SK-N-SH (cell line): Measurements from ENCODE around the gene PTMS. TPM values are rescaled to one million over a fixed set of nuclear protein-coding genes. Genes with fewer than 3 reads are reported as not detected.

ENCODE experiments used
- CTCF ChIA-PET: fragments of 300-600, 350-600 bp; formaldehyde crosslinking; extraction: SDS; loops from one replicate; lab custom pipeline; 2021; lab: Yijun Ruan, JAX
- POLR2A ChIA-PET: fragments of 350-600 bp; sonication (Branson Sonifier 250); formaldehyde crosslinking; extraction: SDS; loops from one replicate; lab custom pipeline; 2020; ENCODE audit warnings: antibody characterized with exemption, inconsistent platforms; lab: Yijun Ruan, JAX
- DNase-seq: peaks from one replicate; pipeline ENCODE4 v3.0.0; 2012
- H2AFZ ChIP-seq: fragments of 200-600 bp; sonication (generic); 2 replicates; pipeline ENCODE4 v1.8.1; 2016; ENCODE audit warnings: antibody characterized with exemption, mild to moderate bottlenecking, low read depth
- H3F3A ChIP-seq: fragments of 200-600 bp; sonication (generic); replicated peaks from 2 replicates; pipeline ENCODE3; 2016; ENCODE audit warnings: antibody characterized with exemption, mild to moderate bottlenecking; ENCODE audit not compliant: insufficient read depth
- H3K27ac ChIP-seq, 2 experiments: fragments of 200-500 bp in 1 of 2; fragments of 200-600 bp in 1 of 2; sonication (Bioruptor generic) in 1 of 2; sonication (generic), shearing (Covaris generic) in 1 of 2; 2 replicates each; pipeline versions ENCODE4 v1.5.1 to v1.6.1; 2014 to 2016; ENCODE audit warnings: low read depth in 2 of 2, inconsistent platforms in 1 of 2, low read length in 1 of 2, mild to moderate bottlenecking in 1 of 2, mixed read lengths in 1 of 2
- H3K27me3 ChIP-seq: fragments of 200-600 bp; sonication (generic), shearing (Covaris generic); 2 replicates; pipeline ENCODE4 v1.6.1; 2016; ENCODE audit warnings: mixed run types; ENCODE audit not compliant: insufficient read depth
- H3K36me3 ChIP-seq, 2 experiments: fragments of 200-500 bp in 1 of 2; fragments of 200-600 bp in 1 of 2; sonication (Bioruptor generic) in 1 of 2; sonication (generic) in 1 of 2; replicated peaks in 1 of 2; 2 replicates each; pipeline versions ENCODE3 to v1.5.1; 2014 to 2016; ENCODE audit warnings: low read length in 1 of 2, mild to moderate bottlenecking in 1 of 2; ENCODE audit not compliant: insufficient read depth in 2 of 2, control insufficient read depth in 1 of 2
- H3K4me1 ChIP-seq, 2 experiments: fragments of 200-500 bp in 1 of 2; fragments of 200-600 bp in 1 of 2; sonication (Bioruptor generic) in 1 of 2; sonication (generic), shearing (Covaris generic) in 1 of 2; 2 replicates each; pipeline versions ENCODE4 v1.5.1 to v1.6.1; 2014 to 2016; ENCODE audit warnings: low read depth in 1 of 2, low read length in 1 of 2, mixed run types in 1 of 2; ENCODE audit not compliant: insufficient read depth in 2 of 2, control insufficient read depth in 1 of 2
- H3K4me2 ChIP-seq: fragments of 200-600 bp; sonication (generic), shearing (Covaris generic); 2 replicates; pipeline ENCODE4 v1.6.1; 2017; ENCODE audit warnings: mixed run types
- H3K4me3 ChIP-seq, 2 experiments: fragments of 200-500 bp in 1 of 2; fragments of 200-600 bp in 1 of 2; sonication (Bioruptor generic) in 1 of 2; sonication (generic), shearing (Covaris generic) in 1 of 2; 2 replicates each; pipeline versions ENCODE4 v1.5.1 to v1.8.1; 2014 to 2016; ENCODE audit warnings: low read depth in 2 of 2, inconsistent platforms in 1 of 2, low read length in 1 of 2, mild to moderate bottlenecking in 1 of 2, mixed read lengths in 1 of 2, moderate library complexity in 1 of 2
- H3K79me2 ChIP-seq: fragments of 200-600 bp; sonication (generic); 2 replicates; pipeline ENCODE4 v1.8.1; 2017; ENCODE audit warnings: mild to moderate bottlenecking; ENCODE audit not compliant: insufficient read depth
- H3K9ac ChIP-seq: fragments of 200-600 bp; sonication (generic); 2 replicates; pipeline ENCODE4 v1.6.1; 2017; ENCODE audit warnings: mixed run types
- H3K9me2 ChIP-seq: fragments of 200-600 bp; sonication (generic); 2 replicates; pipeline ENCODE4 v1.6.1; 2017; ENCODE audit warnings: mixed run types
- H3K9me3 ChIP-seq: fragments of 200-600 bp; sonication (generic); 2 replicates; pipeline ENCODE4 v1.6.1; 2017; ENCODE audit warnings: mixed run types, mild to moderate bottlenecking, moderate library complexity
- H4K20me1 ChIP-seq: fragments of 200-600 bp; sonication (generic); 2 replicates; pipeline ENCODE4 v1.6.1; 2017; ENCODE audit warnings: mild to moderate bottlenecking, mixed run types; ENCODE audit not compliant: insufficient read depth
- CHD2 ChIP-seq: fragments of 150-350 bp; IDR thresholded peaks from 2 replicates; pipeline ENCODE4 v1.6.1; 2018; ENCODE audit warnings: low read length; ENCODE audit not compliant: partially characterized antibody
- CTCF ChIP-seq: fragments of 200-600 bp; sonication (generic); IDR thresholded peaks from 2 replicates; pipeline ENCODE4 v1.6.1; 2017; ENCODE audit warnings: antibody characterized with exemption, mild to moderate bottlenecking, moderate library complexity
- ELF1 ChIP-seq: IDR thresholded peaks from 2 replicates; pipeline ENCODE4 v1.4.0; 2012
- FOXJ3 ChIP-seq: sonication (generic); formaldehyde crosslinking; IDR thresholded peaks from 2 replicates; pipeline ENCODE4 v1.5.1; 2020; ENCODE audit warnings: mild to moderate bottlenecking, missing genetic modification reagents
- JUND ChIP-seq: IDR thresholded peaks from 2 replicates; pipeline ENCODE4 v1.4.0; 2012
- MEF2A ChIP-seq: IDR thresholded peaks from 2 replicates; pipeline ENCODE4 v1.4.0; 2012; ENCODE audit warnings: low read depth, borderline replicate concordance
- RAD21 ChIP-seq: IDR thresholded peaks from 2 replicates; pipeline ENCODE4 v1.6.1; 2012; ENCODE audit warnings: mild to moderate bottlenecking, low read length
- RCOR1 ChIP-seq: fragments of 150-350 bp; IDR thresholded peaks from 2 replicates; pipeline ENCODE4 v1.6.1; 2017; ENCODE audit warnings: antibody characterized with exemption, low read length
- SIN3A ChIP-seq: IDR thresholded peaks from 2 replicates; pipeline ENCODE4 v1.6.1; 2012; ENCODE audit warnings: low read depth, mild to moderate bottlenecking, low read length, moderate library complexity, borderline replicate concordance
- SMC3 ChIP-seq: IDR thresholded peaks from 2 replicates; pipeline ENCODE4 v1.6.1; 2012; ENCODE audit warnings: low read depth, low read length, improper control_type of control experiment
- TAF1 ChIP-seq: IDR thresholded peaks from 2 replicates; pipeline ENCODE4 v1.6.1; 2012; ENCODE audit warnings: low read depth, mild to moderate bottlenecking, low read length, moderate library complexity, borderline replicate concordance
- TEAD4 ChIP-seq: IDR thresholded peaks from 2 replicates; pipeline ENCODE4 v1.4.0; 2012; ENCODE audit warnings: mild to moderate bottlenecking, borderline replicate concordance; ENCODE audit not compliant: insufficient read depth
- YY1 ChIP-seq: IDR thresholded peaks from 2 replicates; pipeline ENCODE4 v1.4.0; 2012; ENCODE audit warnings: low read depth, mild to moderate bottlenecking
- WGBS: methylation state at CpG from one replicate; pipeline ENCODE4 v1.1.6; 2017; ENCODE audit warnings: low lambda C conversion rate; 5-methylcytosine and 5-hydroxymethylcytosine counted together
- polyA plus RNA-seq, 3 experiments: library from polyadenylated mRNA; depleted of rRNA; stranded (reverse); fragments of >200 nt; gene quantifications; 2 replicates each; pipeline ENCODE4 v1.2.3, GENCODE V29; 2012
- TF ChIP-seq, protein P1 (sequence below): fragments of 150-350 bp; IDR thresholded peaks from 2 replicates; pipeline ENCODE4 v1.6.1; 2017; ENCODE audit warnings: antibody characterized with exemption, low read length, low read depth, borderline replicate concordance
- TF ChIP-seq, protein P2 (sequence below): IDR thresholded peaks from 2 replicates; pipeline ENCODE4; 2012

Gene PTMS
- polyA plus RNA-seq, 1 of the 3 experiments (the other 2 are of a cell fraction) = 661 TPM

GRCh38 chr12:6750506-6750905 is 15.7 kb upstream of the PTMS start:
- Histone ChIP-seq H3K4me1 (peaks cover 14 to 18% of the 10 kb centered on the region in 2 experiments), H3K9me3 (no peaks in the 10 kb centered on the region), H3K4me2 (0 out of 2 replicates have a peak overlapping the region, but pooled peaks have one; percentile 86), H3F3A (peaks cover 20% of the 10 kb centered on the region), H3K36me3 (peaks cover 43 to 52% of the 10 kb centered on the region in 2 experiments), H4K20me1 (peaks cover 12% of the 10 kb centered on the region), H3K27ac (no peak overlapping the region), H3K9ac (no peak overlapping the region), H3K79me2 (peaks cover 34% of the 10 kb centered on the region), H3K4me3 (no peak overlapping the region), H3K9me2 (no peaks in the 10 kb centered on the region), H3K27me3 (no peaks in the 10 kb centered on the region), H2AFZ (no peak overlapping the region)
- CTCF ChIA-PET = interaction anchor here (4.7 to 12.7 kb wide), 4 partner anchors 16 to 84 kb away, joined by 59 to 343 read pairs (median 163); partner anchors contain the start of genes GPR162, LAG3, P3H3 and PTMS
- TF ChIP-seq SMC3 (no peak), CTCF (no peak), TAF1 (no peak), ELF1 (no peak), TEAD4 (no peak), JUND (no peak), FOXJ3 (CRISPR knock-in tag) (no peak), CHD2 (no peak), SIN3A (no peak), YY1 (no peak), MEF2A (no peak), RCOR1 (no peak), RAD21 (no peak)
- TF ChIP-seq, protein P1, sequence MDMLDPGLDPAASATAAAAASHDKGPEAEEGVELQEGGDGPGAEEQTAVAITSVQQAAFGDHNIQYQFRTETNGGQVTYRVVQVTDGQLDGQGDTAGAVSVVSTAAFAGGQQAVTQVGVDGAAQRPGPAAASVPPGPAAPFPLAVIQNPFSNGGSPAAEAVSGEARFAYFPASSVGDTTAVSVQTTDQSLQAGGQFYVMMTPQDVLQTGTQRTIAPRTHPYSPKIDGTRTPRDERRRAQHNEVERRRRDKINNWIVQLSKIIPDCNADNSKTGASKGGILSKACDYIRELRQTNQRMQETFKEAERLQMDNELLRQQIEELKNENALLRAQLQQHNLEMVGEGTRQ = no peak
- TF ChIP-seq, protein P2, sequence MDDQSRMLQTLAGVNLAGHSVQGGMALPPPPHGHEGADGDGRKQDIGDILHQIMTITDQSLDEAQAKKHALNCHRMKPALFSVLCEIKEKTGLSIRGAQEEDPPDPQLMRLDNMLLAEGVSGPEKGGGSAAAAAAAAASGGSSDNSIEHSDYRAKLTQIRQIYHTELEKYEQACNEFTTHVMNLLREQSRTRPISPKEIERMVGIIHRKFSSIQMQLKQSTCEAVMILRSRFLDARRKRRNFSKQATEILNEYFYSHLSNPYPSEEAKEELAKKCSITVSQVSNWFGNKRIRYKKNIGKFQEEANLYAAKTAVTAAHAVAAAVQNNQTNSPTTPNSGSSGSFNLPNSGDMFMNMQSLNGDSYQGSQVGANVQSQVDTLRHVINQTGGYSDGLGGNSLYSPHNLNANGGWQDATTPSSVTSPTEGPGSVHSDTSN = no peak
- DNase-seq = no peak
- POLR2A ChIA-PET = no interaction called here
- WGBS = 90% methylated on average over 4 of the region's 4 CpGs
